GM03348 (cell line): Measurements from ENCODE around the gene EP400.

Experiments used
- DNase-seq: peaks from one replicate; pipeline ENCODE4 v3.0.0; 2012; ENCODE audit warnings: low spot score

The EP400 gene

GRCh38 chr12:132123970-132124765 is 174.4 kb downstream of the EP400 start:
- DNase-seq, result no peak

GRCh38 chr12:132124766-132125425 is 175.2 kb downstream of the EP400 start:
- DNase-seq, result no peak

GRCh38 chr12:132125736-132126135 is 176.0 kb downstream of the EP400 start:
- DNase-seq, result no peak

DNA sequence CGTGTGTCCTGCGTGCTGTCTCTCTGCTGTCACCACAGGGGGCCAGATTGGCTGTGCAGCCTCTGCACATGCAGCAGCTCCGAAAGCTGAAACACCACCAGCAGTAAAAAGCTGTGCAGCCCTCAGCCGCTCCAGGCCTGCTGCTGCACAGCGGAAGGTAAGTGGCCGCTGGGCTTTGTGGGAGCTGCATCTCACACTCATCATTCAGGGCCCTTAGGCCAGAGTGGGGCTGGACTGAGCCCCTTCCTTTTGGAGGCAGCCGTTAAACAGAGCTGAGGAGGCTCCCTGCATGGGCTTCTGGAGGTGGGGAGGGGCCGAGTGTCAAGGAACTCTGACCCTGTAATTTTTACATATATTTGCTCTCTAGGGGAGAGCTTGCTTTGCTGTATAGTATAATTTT is 177.3 kb downstream of the EP400 start:
- no peak for DNase-seq

- DNase-seq, result no peak
Measured at GRCh38 chr12:132129007-132129406, 179.3 kb downstream of the EP400 start.

- no peak for DNase-seq
Measured at GRCh38 chr12:132130690-132131089, 180.9 kb downstream of the EP400 start.
